Measurements from ENCODE around the gene WIZ.
A peak's percentile ranks its signal among the peaks of the same experiment; 100 is the strongest.

Gene WIZ

DNA sequence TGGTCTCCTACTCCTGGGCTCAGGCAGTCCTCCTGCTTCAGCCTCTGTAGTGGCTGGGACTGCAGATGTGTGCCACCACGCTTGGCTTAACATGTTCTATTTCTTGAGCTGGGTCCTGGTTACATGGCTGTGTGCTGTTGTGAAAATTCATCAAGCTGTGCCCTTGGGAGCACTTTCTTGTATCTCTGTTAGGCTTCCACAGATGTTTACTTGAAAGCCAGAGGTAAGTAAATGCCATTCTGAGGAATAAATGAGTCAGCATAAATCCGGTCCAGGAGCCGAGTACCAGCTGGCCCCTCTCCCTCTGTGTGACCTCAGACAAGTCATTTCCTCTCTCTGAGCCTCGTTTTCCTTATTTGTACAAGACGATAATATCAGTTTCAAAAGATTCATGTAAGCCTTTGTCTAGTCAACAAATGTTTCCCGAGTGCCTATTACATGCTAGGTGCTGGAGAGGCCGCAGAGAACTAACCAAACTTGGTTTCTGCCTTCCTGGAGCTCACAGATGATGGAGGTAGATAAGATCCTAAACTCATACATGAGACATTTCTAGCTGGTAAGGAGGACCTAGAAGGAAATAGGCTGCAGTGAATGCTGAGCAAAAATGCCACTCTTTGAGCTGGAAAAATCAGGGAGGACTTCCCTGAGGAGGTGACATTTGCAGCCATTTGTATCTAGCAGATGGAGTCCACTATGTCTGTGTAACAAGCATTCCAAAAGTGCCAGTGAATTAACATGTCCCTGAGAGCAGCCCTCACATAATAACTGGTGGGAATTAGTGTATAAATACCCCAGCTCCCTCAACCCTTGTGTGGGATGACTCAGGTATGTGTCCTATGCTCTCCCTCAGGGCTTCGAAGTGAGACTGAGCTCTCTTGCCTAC, 17.3 kb upstream of the WIZ start:
- peak; percentile 58 to 71 for DNase-seq

DNA sequence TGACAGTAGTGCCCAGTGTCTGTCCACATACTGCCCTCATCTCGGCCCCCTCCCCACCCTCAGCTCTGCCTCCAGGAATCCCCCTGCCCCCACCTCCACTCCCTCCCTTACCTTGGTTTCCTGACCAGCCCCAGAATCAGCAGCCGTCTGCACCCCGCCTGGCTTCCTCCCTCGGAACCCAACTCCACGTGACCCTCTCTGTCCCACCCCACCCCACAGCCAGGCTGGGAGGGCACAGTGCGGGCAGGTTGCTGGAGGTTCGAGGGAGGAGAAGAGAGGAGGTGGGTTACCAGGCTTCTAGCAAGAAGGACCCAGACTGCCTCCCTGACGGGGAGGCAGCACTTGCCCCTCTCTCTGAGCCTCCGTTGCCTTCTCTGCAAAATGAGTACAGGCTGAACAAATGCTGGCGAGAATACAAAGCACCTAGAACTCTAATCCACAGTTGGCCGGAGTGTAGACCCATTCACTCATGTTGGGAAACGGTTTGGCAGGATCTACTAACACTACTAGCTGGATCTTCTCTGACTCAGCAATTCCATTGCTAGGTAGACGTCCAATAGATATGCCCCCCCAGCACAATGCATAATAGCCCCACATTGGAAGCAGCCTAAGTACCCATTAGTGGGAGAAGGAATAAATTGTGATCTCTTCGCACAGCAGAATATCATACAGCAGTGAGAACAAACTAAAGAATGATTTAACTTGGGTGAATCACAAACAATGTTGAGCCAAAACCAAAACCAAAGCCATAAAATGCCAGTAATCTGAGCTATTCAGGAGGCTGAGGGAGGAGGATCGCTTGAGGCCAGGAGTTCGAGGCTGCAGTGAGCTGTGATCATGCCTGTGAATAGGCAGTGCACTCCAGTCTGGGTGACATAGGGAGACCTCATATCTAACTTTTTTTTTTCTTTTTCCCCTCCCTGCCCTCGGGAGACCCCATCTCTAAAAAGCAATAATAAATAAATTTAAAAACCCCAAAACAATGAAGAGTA, 14.9 kb upstream of the WIZ start, which contains the start of gene RASAL3:
Gene RASAL3, minus strand, starts transcription at position 151 of the 992 bp plus-strand sequence. CDS start 186 bp downstream, outside the sequence.
- peak; percentile 76 to 80 for DNase-seq

DNA sequence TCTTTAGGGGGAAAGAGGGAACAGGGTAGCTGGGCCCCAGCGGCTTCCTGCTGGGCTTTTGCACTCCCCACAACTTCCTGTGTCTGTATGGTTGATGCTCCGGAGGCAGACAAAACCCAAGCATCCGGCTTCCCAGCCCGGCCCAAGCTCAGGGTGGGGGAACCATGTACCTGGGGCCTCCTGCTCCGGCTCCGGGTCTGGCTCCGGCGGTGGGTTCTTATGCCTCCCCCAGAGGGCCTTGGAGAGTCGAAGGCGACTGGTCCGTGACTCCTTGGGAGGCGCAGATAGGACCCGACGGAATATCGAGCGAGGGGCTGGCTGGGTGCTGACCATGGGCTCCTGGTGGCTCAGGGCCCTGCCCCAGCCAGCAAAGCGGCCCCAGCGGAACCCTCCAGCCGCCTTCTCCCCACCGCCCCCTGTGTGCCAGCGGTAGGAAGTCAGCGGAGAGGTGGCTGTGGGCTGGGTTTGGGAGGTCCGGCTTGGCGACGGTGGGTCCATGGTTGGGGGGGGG, 14.2 kb upstream of the WIZ start:
- peak; percentile 83 to 85 for DNase-seq

DNA sequence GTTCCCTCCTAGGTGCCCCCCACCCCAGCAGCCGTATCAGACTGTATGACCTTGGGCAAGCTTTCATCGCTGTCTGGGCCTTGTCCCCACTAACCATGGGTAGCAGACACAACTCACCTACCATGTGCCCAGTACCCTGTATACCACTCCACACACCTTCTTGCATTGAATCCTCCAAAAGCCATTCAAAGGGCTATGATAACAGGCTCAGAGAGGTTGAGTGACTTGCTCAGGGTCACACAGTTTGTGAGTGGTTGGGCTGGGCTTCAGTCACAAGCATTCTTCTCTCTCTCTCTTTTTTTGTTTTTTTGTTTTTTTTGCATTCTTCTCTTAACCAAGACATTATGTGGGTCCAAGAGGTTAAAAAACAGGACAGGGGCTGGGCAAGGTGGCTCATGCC, 11.9 kb upstream of the WIZ start:
- DNase-seq: no peak

DNA sequence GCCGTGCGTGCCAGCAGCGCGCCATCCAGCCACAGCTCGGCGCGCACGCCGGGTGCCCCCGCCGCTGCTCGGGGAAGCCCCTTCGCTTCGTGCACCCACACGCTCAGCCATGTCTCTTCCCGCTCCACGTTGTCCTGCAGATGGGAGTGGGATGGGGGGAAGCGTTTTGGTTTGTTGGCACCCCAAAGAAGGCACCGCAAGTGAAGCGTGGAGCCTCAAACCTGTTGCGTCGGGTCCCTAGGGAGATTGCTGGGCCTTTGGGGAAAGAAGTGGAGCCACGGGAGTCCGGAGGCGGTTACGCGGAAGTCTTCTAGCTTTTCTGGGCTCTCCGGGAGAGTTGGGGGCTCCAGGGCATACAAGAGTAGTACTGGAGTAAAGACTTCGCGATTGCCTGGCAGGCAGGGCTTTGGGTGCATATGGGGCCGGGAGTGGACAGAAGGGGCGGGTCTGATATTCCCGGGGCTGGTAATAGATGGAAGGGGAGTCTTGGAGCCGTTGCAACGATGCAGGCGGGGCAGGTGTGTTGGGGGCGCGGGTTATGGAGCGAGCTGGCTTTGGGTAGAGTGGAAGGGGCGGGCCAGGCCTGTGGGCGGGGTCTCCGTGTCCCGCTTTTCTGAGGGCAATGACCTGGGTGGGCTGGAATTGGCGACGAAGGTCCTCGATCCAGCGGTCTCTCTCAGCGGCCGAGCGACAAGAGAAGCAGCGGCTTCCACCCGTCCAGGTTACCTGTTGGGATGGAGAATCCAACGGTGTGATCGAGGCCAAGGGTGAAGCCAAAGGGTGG, 8.1 kb upstream of the WIZ start:
- DNase-seq: no peak

DNA sequence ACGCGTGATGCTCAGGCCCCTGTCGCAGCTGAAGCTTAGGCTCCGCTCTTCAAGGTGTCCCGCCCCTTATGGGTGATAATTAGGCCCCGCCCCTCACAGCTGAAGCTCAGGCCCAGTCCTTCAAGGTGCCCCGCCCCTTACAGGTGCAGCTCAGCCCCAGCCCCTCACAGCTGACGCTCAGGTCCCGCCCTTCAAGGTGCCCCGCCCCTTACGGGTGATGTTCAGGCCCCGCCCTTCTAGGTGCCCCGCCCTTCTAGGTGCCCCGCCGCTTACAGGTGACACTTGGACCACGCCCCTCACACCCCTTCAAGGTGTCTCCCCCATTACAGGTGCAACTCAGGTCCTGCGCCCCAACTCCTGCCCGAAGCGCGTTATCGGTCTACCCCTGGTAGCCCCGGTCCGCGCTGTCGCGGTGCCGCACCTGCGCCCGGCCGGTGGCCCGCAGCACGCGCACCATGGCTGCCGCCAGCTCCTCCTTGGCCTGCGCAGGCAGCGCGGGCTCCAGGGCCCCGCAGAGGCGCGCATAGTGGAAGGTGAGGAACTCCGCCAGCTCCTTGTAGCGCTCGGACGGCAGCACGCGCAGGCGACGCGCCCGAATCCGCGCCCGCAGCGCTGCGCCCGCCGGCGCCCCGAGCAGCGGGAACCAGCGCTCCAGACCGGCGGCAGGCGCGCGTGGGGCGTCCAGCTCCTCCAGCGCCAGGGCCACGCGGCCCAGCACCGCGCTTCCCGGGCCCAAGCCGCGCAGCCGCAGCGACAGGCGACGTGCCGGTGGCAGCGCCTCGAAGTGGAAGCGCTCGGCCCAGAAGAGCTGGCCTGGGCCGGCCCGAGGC, 7.3 kb upstream of the WIZ start:
- peak in 1 of 2 experiments; percentile 48 for DNase-seq

DNA sequence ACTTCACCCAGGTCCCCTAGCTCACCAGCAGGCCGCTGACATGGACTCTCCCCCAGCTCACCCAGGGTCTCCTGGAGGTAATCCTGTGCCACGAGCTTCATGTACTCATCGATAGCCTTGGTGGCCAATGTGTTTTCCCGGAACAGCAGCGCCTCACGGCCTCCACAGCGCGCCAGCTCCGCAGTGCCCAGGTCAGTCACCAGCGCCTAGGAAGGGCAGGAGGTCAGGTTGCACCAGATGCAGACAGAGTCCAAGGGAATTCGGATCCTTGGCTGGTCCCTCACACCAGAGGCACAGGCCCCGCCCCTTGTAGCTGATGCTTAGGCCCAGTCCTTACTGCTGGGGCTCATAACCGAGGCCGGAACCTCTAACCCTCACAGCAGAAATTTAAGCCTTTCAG, 6.7 kb upstream of the WIZ start:
- DNase-seq: no peak

DNA sequence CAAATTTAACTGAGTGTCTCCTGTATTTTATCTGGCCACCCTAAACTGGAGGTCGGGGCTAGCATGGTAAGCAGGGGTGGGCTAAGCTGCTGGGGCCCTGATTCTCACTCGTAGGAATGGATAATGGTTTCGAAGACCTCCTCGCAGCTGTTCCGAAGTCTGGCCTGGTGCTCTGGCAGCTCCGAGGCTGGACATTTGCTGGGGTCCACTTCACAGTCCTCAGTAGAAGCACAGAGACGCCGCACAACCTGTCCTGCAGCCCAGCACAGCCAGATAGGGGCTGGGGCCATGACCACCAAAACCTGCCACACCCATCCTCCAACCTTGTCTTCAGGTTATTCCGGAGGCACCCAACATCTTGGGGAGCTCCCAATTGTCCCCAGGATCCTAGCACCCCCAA, 6.2 kb upstream of the WIZ start:
- no peak for DNase-seq

DNA sequence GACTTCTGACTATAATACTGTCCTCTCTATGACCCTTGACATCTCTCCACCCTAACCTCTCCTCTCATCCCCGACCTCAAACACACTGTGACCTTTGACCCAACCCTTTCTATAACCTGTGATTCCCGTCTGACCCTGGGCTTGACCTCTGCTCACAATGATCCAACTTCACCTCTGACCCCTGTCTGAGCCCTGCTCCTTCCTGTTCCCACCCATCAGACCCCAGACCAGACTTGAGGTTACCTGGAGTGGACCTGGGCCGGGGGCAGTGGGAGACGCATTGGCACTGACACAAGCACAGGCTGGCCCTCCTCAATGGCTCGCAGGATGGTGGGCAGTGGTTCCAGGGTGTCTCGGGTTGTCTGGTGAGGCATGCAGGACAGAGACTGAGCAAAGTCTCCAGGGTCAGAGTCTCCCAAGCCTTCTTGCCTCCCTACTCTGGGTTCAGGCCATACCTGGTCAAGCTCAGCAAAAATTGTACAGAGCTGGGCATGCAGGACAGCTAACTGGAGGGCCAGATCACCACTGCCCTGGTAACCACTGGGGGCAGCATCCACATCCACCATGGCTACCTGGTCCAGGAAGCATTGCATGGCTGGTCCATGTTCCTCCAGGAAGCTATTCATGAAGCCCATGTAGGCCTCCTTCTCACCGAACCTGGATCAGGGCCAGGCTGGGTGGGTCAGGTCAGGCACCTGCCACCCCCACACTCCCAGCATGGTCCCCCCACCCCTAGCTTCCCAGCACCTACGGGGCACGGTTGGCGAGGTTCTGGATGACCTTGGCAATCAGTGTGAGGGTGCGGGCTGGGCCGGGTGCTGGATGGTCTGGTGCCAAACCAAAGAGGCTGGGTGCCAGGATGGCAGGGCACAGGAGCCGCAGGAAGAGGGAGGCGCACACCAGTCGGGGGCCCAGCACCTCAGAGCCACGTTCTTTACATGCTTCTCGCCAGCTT, 4.4 kb upstream of the WIZ start:
- no peak for DNase-seq

DNA sequence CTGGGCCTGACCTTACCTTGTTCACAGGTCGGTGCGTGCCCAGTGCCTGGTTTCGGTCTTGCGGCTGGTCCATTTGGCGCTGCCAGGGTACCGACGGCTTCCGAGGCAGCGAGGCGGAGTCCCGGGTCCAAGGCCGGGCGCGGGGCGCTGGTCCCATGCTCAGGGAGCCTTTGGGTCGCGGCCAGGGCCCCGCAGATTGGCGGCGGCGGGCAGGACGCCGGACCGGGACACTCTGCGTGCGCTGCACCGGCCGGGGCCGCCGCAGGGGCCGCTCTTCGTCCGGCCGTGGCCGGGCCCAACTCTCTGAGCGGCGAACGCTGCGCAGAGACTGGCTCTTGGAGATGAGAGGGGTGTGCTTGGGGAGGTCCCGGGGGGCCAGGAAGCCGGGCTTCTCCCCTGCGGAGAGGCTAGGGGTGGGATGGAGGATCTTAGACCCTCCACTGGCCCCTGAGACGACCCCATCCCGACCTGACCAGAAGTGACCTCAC, 3.4 kb upstream of the WIZ start:
- DNase-seq: no peak

DNA sequence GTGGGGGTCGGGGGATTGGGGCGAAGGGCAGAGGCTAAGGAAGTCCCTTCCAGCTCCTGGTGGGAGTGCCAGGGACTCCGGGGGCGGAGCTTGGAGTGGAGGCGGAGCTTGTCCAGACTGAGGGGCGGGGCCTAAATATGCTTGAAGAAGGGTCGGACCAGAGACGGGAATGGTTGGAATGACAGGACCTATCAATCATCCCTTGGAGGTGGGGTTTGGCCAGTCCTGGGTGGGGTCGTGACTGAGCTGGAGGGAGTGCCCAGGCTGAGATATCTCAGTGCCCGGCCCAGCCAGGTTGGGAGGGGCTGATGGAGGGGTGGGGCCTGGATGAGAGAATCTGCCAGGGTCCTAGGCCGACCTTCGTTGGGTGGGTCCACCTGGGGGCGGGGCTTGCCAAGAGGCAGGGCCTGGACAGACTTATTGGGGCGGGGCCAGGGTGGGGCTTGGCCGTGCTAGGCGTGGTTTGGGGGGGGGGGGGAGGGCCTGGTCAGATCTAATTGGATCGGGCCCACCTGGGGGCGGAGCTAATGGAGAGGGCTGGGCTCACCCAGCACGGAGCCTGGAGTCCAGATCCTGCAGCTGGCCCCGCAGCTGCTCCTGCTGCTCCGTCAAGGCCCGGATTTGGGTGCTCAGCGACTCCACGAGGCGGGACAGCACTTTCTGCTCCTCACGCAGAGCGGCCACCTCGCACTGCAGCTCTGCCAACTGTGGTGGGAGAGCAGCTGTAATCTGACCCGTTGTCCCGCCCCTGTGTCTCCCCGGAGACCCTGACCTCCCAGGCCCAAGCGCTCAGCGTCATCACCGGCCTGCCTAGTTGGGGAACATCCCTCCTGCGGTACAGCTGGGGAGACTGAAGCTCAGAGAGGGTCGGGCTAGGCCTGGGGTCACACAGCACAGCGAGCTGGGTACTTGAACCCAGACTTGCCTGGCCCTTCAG, 2.6 kb upstream of the WIZ start:
- DNase-seq: peak; percentile 55

DNA sequence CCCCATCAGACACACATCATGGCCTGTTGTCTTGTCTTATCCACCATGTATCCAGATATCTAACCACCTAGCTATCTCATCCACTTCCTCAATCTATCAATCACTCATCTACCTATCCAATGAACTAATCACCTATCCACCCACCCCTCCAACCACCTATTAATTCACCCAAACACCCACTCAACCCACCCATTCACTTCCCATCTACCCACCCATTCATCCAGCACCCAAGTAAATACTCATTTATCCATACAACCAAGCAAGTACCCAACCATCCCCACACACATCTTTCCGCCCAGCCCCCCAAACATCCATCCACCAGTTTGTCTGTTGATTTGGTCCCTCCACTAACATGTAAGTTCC, 753 bp upstream of the WIZ start:
- DNase-seq: no peak

DNA sequence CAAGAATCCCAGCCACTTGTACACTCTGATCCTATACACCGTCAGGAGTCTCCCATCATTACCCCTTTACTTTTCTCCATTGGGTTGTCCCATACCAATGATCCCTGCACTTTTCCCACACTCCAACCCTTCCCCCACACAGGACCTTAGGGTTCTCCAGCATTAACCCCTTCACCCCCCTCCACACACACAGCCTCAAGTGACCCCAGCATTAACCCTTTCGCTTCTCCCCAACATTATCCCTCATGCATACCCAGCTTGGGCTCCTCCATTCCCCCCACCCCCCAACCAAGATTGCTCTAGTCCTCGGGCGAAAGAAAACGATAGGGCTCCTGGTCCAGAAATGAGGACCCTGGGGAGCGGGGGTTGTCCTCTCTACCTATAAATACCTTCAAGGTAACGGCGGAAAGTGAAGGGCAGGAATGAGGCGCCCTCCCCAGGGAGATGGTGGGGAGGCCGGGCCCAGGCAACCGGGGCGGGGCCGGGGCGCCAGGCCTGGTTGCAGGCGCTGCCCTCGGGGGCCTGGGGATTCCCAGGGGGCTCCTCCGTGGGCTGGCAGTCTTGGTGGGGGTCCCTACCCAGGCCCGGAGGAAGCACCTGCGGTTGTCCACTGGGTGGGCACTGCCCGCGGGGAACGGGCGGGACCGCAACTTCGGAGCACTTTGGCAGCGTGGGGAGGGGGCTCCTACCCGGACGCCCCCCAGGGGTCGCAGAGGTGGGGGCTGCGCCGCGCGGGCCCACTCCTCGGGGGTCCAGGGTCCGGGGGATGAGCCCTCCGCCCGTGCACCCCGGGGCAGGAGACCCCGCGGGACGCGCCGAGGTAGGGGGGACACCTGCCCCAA, 757 bp downstream of the WIZ start:
- DNase-seq: no peak

DNA sequence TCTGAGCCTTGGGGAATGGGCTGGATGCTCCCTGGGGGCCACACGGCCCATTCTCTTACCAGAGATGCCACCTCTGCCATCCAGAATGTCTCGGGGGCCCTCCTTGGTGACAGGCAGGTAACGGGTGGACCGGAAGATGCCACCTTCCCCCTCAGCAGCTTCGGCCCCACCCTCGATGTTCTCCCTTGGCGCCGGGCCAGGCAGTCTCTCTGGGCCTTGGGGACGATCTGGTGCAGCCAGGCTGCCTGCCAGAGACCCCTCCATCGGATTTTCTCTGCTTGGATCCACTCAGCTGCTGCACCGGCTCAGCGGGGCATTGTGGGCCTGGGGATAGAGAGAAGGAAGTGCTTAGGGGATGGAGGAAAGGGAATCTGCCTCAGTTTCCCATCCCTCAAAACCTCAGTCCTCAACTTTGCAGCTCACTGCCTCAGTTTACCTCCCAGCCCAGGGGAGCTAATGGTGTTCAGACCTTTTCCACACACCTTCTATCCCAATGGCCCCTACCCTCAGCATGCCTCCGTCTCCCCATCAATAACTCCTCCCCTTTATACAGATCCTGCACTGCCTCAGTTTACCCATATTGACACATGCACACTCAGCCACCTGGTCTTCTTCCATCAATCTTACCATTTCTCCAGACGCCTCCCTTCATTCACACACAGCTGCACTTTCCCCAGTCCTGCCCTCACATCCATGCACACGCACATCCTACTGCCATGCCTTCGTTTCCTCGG, 1.5 kb downstream of the WIZ start:
- no peak for DNase-seq

DNA sequence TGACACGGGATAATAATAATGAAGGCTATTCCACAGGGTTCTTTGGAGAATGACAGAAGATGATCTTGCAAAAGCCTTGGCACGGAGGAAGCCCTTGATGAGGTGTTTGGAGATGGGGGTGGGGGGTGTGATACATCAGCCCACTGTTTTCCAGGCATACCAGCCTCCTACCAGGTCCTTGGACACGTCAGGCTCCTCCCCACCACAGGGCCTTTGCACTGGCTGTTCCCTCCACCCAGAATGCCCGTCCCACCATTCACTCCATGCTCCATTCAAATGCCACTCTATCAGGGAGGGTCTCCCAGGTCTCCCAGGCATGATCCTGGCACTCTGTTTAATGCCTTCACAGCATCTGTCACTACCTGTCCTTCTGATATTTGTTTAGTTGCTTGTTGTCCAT, 2.7 kb downstream of the WIZ start:
- no peak for DNase-seq

DNA sequence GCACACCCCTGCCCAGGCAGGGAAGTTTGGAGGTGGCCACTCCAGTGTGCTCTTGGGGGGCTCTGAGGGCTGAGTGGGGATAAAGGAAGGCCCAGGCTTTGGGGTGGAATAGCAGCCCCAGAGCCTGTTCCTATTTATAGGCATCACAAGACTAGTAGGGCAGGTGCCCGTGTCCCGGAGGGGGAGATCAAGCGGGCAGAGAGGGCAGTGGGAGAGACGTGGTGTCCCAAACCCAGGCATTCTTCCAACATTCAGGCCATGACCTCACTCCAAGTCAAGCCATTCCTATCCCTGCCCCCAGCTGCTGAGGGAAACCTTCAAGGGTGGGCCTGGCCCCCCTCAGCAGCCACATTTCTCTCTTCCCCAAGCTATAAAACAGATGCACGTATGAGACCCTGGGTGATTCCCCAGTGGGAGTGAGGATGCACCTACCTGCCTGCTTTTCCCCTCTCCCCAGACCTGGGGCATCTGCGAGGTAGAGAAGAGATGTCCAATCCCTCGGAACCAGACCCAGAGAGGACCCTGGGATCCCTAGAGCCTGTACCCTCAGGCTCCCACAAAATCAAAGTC, 3.9 kb downstream of the WIZ start:
- DNase-seq: no peak

DNA sequence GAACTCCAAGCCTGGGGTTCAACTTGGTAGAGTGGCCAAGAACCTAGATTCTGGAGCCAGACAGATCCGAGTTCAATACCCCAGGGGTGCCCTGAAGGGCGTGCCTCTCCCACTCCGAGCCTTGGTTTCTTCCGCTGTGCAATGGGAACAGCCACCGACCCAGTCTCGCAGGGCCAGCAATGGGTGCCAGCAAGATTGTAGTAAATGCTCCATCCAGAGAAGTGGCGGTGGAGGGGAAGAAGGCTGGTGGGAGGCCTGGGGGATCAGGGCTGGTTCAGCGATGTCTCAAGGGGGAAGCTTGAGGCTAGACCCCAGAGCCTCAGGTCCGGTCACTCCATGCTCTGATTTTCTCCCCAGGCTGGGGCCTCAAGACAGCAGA, 4.5 kb downstream of the WIZ start:
- no peak for DNase-seq

Measured in activated T-cell treated with anti-CD3 and anti-CD28 coated beads, Interleukin-2, amount 50 U/mL, for 48 hours (primary cell).